SU-DHL-6 (cell line): Measurements from ENCODE around the gene RBFA.

Experiments
- CTCF ChIP-seq: fragments of 200-600 bp; sonication (generic); IDR thresholded peaks from one replicate; pipeline ENCODE4 v1.5.1; 2017; ENCODE audit warnings: antibody characterized with exemption, mild to moderate bottlenecking, low read length, moderate library complexity; ENCODE audit not compliant: insufficient read depth, poor library complexity, severe bottlenecking
- EZH2phosphoT487 ChIP-seq: fragments of 200-600 bp; sonication (generic), shearing (Covaris generic); conservative IDR thresholded peaks from 2 replicates; pipeline ENCODE4 v1.6.1; 2018; ENCODE audit warnings: mild to moderate bottlenecking, antibody characterized with exemption, low read length, moderate library complexity, mixed read lengths

- TF ChIP-seq EZH2phosphoT487 (no peak), CTCF (no peak)
Observed at GRCh38 chr18:79989195-79989497, 45.1 kb upstream of the RBFA start.
